Pancreas (tissue), 10 donors: ENCODE measurements around the gene NUMB. TPM values are rescaled to one million over a fixed set of nuclear protein-coding genes. Genes with fewer than 3 reads are reported as not detected.

Experiments
- ATAC-seq, 4 donors: fragments of 200-7000 bp; cut with Tn5 transposase; one replicate each; pipeline versions ENCODE4 v1.8.0 to v1.9.1; 2020; ENCODE audit warnings: mild to moderate bottlenecking in 4 of 4, moderate library complexity in 4 of 4
- DNase-seq, 6 donors: peaks; one replicate each; pipeline ENCODE4 v3.0.0-alpha.2; 2020
- FAIRE-seq: peaks from 2 replicates; lab custom pipeline; 2012; peaks lifted over from hg19 to GRCh38; lab: Jason Lieb, UNC
- H3K27ac ChIP-seq, 4 donors: fragments of 200-600 bp; sonication (generic); 1 replicate in 3 of 4; 2 replicates in 1 of 4; pipeline versions ENCODE4 v1.5.0 to v1.8.0; 2020
- H3K27me3 ChIP-seq, 4 donors: fragments of 200-600 bp; one replicate each; pipeline ENCODE4 v1.8.0; 2021
- H3K36me3 ChIP-seq, 3 donors: fragments of 200-600 bp; sonication (generic) in 1 of 3; one replicate each; pipeline versions ENCODE4 v1.5.0 to v1.8.0; 2020 to 2021
- H3K4me1 ChIP-seq, 3 donors: fragments of 200-600 bp; one replicate each; pipeline ENCODE4 v1.8.0; 2021
- H3K4me3 ChIP-seq, 4 donors: fragments of 200-600 bp; sonication (generic) in 2 of 4; one replicate each; pipeline versions ENCODE4 v1.5.0 to v1.8.0; 2020 to 2021
- H3K9me3 ChIP-seq, 4 donors: fragments of 200-600 bp; one replicate each; pipeline ENCODE4 v1.8.0; 2021
- WGBS, 2 donors: extraction: QIAGEN DNeasy Blood & Tissue Kit; methylation state at CpG; one replicate each; pipeline ENCODE4 v1.1.7; 2013; 5-methylcytosine and 5-hydroxymethylcytosine counted together
- intact Hi-C, 3 donors: fragments of 100-400 bp; cut with DNase I; formaldehyde crosslinking; loops; one replicate each; pipeline versions ENCODE4 v1.11.1 to v1.14.2; 2022
- polyA plus RNA-seq, 2 donors: library from polyadenylated mRNA; stranded (reverse); fragments of 200-250 nt; gene quantifications; one replicate each; pipeline ENCODE4 v1.2.3, GENCODE V29; 2013
- total RNA-seq, 6 donors: library from RNA; stranded (reverse); fragmentation: NEBNext Ultra II Directional in 4 of 6; extraction: Animal tissue kit (Norgen Biotek cat#: 25700) in 4 of 6; gene quantifications; one replicate each; pipeline versions ENCODE4 v1.2.1 to v1.2.4, GENCODE V29; 2021 to 2023
- TF ChIP-seq, protein P1 (sequence below), 4 donors: fragments of 200-600 bp; sonication (generic) in 3 of 4; IDR thresholded peaks; one replicate each; pipeline versions ENCODE4 v1.5.0 to v1.8.0; 2021; ENCODE audit warnings: antibody characterized with exemption in 4 of 4
- donor health status: healthy with polysubstance abuse.
- donor health status: DM: no; HTN: no; CAD: no; lungs with moderate emphysema.
- donor health status: DM: no; HTN: no; CAD: no.
- donor health status: control.
- donor health status: control.
- donor health status: Bipolar disorder and iron deficiency.
- donor health status: DM: yes; HTN: yes; CAD: no.
- donor health status: DM: no; HTN: no; CAD: no.
- donor health status: DM: no; HTN: no; CAD: no.
- donor health status: DM: yes; HTN: yes; CAD: no.

The NUMB gene
- total and polyA plus RNA-seq, 8 donors = 23.9 to 53.8 (median 32.5) TPM

DNA sequence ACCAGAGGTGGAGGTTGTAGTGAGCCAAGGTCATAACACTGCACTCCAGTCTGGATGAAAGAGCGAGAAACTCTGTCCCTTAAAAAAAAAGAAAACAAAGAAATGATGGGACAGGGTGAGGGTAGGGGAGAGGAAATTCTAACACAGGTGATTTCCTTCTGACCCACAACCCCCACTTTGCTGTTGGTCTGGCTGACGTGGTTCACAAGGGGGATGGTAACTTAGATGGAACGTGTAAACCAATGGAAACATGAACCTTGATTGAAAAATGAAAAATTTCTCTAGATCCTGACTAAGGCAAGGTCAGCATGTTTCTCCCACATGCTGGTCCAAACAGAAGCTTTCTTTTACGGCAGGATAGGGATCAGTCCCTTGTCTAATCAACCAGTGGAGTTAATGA, 16.6 kb upstream of the NUMB start:
- no peaks in the 10 kb centered on the region for H3K27me3 ChIP-seq
- no peak overlapping the region for H3K4me3 ChIP-seq
- no peaks in the 10 kb centered on the region for H3K36me3 ChIP-seq
- no peak overlapping the region for H3K27ac ChIP-seq
- intact Hi-C loops = loop anchor here in 2 of 3 donors (10.0 kb wide), 1 partner anchor 180 kb away; no protein-coding TSS in a partner anchor
- no peaks in the 10 kb centered on the region for H3K4me1 ChIP-seq
- TF ChIP-seq, protein P1, sequence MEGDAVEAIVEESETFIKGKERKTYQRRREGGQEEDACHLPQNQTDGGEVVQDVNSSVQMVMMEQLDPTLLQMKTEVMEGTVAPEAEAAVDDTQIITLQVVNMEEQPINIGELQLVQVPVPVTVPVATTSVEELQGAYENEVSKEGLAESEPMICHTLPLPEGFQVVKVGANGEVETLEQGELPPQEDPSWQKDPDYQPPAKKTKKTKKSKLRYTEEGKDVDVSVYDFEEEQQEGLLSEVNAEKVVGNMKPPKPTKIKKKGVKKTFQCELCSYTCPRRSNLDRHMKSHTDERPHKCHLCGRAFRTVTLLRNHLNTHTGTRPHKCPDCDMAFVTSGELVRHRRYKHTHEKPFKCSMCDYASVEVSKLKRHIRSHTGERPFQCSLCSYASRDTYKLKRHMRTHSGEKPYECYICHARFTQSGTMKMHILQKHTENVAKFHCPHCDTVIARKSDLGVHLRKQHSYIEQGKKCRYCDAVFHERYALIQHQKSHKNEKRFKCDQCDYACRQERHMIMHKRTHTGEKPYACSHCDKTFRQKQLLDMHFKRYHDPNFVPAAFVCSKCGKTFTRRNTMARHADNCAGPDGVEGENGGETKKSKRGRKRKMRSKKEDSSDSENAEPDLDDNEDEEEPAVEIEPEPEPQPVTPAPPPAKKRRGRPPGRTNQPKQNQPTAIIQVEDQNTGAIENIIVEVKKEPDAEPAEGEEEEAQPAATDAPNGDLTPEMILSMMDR (IDR thresholded peaks at IDR 0.05) = no peak
- FAIRE-seq (no peak), ATAC-seq (no peak), DNase-seq (no peak)
- WGBS, 2 donors = 46 to 61% methylated on average over 4 of the region's 4 CpGs
- no peaks in the 10 kb centered on the region for H3K9me3 ChIP-seq

DNA sequence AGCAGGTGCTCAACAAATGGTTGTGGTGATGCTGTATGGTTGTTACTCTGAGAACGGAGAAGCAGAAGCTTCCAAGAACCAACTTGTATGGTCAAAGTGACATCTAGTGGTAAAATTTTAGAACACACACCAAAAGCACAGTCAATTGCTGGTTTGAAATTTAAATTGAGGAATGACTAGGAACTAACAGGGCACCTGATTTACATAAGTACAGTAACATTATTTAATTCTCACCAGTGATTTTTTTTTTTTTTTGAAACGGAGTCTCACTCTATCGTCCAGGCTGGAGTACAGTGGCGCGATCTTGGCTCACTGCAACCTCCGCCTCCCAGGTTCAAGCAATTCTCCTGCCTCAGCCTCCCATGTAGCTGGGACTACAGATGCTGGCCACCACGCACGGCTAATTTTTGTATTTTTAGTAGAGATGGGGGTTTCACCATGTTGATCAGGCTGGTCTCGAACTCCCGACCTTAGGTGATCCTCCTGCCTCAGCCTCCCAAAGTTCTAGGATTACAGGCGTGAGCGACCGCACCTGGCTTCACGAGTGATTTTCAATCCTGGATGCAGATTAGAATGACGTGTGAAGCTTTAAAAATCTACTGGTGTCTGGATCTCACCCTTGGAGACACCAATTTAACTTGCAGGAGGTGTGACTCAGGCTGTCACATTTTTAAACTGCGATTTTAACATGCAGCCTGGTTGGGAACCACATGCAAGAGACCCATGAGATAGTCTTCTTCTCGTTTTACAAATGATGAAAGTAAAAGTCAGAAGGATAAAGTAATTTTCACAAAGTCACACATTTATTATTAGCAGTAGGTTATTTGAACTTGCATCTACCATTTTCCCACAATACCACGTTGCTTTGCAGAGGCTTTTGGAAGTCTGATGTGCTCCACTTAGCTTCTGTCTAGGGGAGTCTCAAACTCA, 14.1 kb upstream of the NUMB start:
- no peaks in the 10 kb centered on the region for H3K4me1 ChIP-seq
- WGBS, 2 donors = 48 to 53% methylated on average over 18 of the region's 18 CpGs
- H3K9me3 ChIP-seq = no peaks in the 10 kb centered on the region
- H3K27ac ChIP-seq = no peak overlapping the region
- DNase-seq (no peak), ATAC-seq (peak; percentile 82 to 96 (median 90)), FAIRE-seq (no peak)
- no peaks in the 10 kb centered on the region for H3K27me3 ChIP-seq
- TF ChIP-seq, protein P1 (IDR thresholded peaks at IDR 0.05) = peak; percentile 24 to 56 (median 48)
- intact Hi-C loops = loop anchor here in 2 of 3 donors (10.0 kb wide), 1 partner anchor 178 kb away; no protein-coding TSS in a partner anchor
- H3K4me3 ChIP-seq = no peak overlapping the region
- no peaks in the 10 kb centered on the region for H3K36me3 ChIP-seq

DNA sequence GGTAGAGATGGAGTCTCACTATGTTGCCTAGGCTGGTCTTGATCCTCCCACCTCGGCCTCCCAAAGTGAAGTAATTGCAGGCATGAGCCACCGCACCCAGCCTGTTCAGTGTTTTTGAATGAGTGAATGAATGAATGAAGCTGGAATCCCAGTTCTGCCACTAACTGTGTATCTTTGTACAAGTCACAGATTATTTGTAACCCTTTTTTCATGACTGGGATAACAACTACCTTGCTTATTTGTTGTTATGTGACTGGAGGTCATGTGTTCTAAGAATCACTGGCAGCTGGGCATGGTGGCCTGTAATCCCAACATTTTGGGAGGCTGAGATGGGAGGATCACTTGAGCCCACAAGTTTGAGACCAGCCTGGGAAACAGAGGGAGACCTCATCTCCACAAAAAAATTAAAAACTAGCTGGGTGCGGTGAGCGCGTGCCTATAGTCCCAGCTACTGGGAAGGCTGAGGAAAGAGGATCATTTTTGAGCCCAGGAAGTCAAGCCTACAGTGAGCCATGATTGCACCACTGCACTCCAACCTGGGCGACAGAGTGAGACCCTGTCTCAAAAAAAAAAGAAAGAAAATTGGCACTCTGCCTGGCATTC, 13.3 kb upstream of the NUMB start:
- ATAC-seq = peak in 2 of 4 donors; percentile 8 to 20
- H3K27me3 ChIP-seq = no peaks in the 10 kb centered on the region

DNA sequence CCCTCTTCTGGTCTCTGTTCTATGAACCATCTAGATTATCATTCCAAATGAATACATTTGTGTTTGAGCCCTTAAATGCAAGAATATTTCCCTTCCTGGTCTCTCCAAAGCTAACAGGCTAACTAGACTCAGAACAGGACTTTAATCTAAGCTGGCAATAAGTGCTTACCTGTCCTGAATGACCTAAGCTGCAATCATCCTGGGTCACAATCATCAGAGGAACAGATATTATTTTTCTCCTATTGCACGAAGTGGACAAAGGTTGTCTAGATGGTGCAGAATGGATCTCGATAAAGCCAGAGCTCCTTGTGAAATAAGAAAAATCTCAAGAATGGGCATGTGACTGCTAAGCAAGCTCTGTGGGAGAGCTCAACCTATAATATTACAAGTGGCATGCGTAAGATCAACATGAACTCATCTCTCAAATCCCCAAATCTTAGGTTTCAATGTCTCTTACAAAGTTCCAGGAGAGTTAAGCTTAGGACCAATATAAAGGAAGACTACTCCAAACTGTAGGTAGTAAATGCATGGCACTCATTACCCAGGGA, 10.6 kb upstream of the NUMB start:
- TF ChIP-seq, protein P1 (IDR thresholded peaks at IDR 0.05) = no peak
- DNase-seq (no peak), ATAC-seq (no peak), FAIRE-seq (no peak)
- Histone ChIP-seq H3K27me3 (no peaks in the 10 kb centered on the region), H3K4me3 (no peak overlapping the region), H3K4me1 (peaks cover 0 to 5% (median 0%) of the 10 kb centered on the region in 3 donors), H3K9me3 (no peaks in the 10 kb centered on the region), H3K36me3 (no peaks in the 10 kb centered on the region), H3K27ac (no peak overlapping the region)
- WGBS, 2 donors = 82 to 83% methylated on average over 3 of the region's 3 CpGs
- intact Hi-C loops = loop anchor here in 2 of 3 donors (5.0 to 10.0 kb wide), 2 partner anchors 177 to 294 kb away; no protein-coding TSS in a partner anchor

More for the DNA sequence above, 13.3 kb upstream of the NUMB start:
- Histone ChIP-seq H3K27ac (no peak overlapping the region), H3K9me3 (no peaks in the 10 kb centered on the region), H3K4me3 (no peak overlapping the region), H3K4me1 (no peaks in the 10 kb centered on the region), H3K36me3 (no peaks in the 10 kb centered on the region)
- intact Hi-C loops = loop anchor here in 2 of 3 donors (10.0 kb wide), 1 partner anchor 177 kb away; no protein-coding TSS in a partner anchor
- no peak for FAIRE-seq
- WGBS, 2 donors = 72 to 78% methylated on average over 6 of the region's 6 CpGs
- TF ChIP-seq, protein P1 (IDR thresholded peaks at IDR 0.05) = no peak
- no peak for DNase-seq
